Right cardiac atrium (tissue), 5 donors: ENCODE measurements around the gene DUSP7. TPM values are rescaled to one million over a fixed set of nuclear protein-coding genes. Genes with fewer than 3 reads are reported as not detected.
A peak's percentile ranks its signal among the peaks of the same experiment; 100 is the strongest.
"Not testable (repeated sequence)": the region's sequence is repeated elsewhere in the genome, so short reads cannot be mapped to it uniquely, and the experiment has no call there.

Source experiments
- ATAC-seq, 2 donors: fragments of 200-7000 bp; cut with Tn5 transposase; one replicate each; pipeline versions ENCODE4 v1.8.0 to v1.9.1; 2020; ENCODE audit warnings: moderate library complexity in 2 of 2, mild to moderate bottlenecking in 1 of 2
- DNase-seq, 3 donors: peaks; one replicate each; pipeline ENCODE4 v3.0.0-alpha.2; 2020
- H3K27ac ChIP-seq: one replicate; pipeline ENCODE4 v1.5.1; 2013; ENCODE audit warnings: mild to moderate bottlenecking, low read length, control low read depth, moderate library complexity
- H3K27me3 ChIP-seq: one replicate; pipeline ENCODE4 v1.6.1; 2013; ENCODE audit not compliant: control insufficient read depth, insufficient read depth
- H3K4me1 ChIP-seq: one replicate; pipeline ENCODE4 v1.6.1; 2013; ENCODE audit warnings: low read length; ENCODE audit not compliant: control insufficient read depth, insufficient read depth
- H3K4me3 ChIP-seq: one replicate; pipeline ENCODE4 v1.5.1; 2013; ENCODE audit warnings: low read length, control low read depth
- H3K9me3 ChIP-seq: one replicate; pipeline ENCODE4 v1.6.1; 2013; ENCODE audit warnings: low read length; ENCODE audit not compliant: control insufficient read depth
- WGBS: extraction: QIAGEN DNeasy Blood & Tissue Kit; methylation state at CpG from one replicate; pipeline ENCODE4 v1.1.7; 2013; 5-methylcytosine and 5-hydroxymethylcytosine counted together
- intact Hi-C, 4 donors: fragments of 100-400 bp; cut with DNase I; formaldehyde crosslinking; loops; one replicate each; pipeline versions ENCODE4 v1.11.0 to v1.14.0; 2022 to 2023
- polyA plus RNA-seq: library from polyadenylated mRNA; stranded (reverse); fragments of 200-250 nt; gene quantifications from one replicate; pipeline ENCODE4 v1.2.3, GENCODE V29; 2013
- total RNA-seq, 4 donors: library from RNA; stranded (reverse); fragmentation: NEBNext Ultra II Directional; extraction: Animal tissue kit (Norgen Biotek cat#: 25700); gene quantifications; one replicate each; pipeline ENCODE4 v1.2.1, GENCODE V29; 2021
- donor health status: healthy with polysubstance abuse.
- donor health status: DM: no; HTN: yes; CAD: no.
- donor health status: DM: no; HTN: no; CAD: no.
- donor health status: DM: no; HTN: yes; CAD: no; lungs with severe emphysema.
- donor health status: DM: yes; HTN: yes; CAD: no.

The DUSP7 gene
- total and polyA plus RNA-seq, 5 donors = 18.1 to 39.9 (median 34.9) TPM

DNA sequence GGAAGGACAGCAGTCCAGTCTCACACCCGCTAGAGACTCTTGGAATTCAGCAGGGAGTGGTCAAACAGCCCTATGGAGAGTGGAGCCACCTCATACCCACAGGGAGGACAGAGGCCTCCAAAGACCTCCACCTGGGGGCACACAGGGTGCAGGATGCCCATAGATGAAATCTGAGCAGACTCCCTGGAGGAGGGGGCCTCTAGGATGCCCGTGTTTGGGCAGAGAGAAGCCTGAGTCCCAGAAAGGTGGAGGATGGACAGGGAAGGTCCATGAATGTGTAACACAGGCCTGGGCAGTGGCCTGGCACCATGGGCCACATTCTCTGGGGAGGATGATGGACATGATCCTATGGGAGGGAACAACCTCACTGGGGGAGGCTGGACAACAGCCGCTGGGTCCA is 21.7 kb downstream of the DUSP7 start:
- no peak for ATAC-seq
- intact Hi-C loops = no loop called here
- DNase-seq = peak in 1 of 3 donors; percentile 24
- Histone ChIP-seq H3K4me3 (no peak overlapping the region), H3K4me1 (peaks cover 4% of the 10 kb centered on the region), H3K9me3 (no peaks in the 10 kb centered on the region), H3K27me3 (no peaks in the 10 kb centered on the region), H3K27ac (no peak overlapping the region)
- WGBS = 88% methylated on average over 3 of the region's 3 CpGs

DNA sequence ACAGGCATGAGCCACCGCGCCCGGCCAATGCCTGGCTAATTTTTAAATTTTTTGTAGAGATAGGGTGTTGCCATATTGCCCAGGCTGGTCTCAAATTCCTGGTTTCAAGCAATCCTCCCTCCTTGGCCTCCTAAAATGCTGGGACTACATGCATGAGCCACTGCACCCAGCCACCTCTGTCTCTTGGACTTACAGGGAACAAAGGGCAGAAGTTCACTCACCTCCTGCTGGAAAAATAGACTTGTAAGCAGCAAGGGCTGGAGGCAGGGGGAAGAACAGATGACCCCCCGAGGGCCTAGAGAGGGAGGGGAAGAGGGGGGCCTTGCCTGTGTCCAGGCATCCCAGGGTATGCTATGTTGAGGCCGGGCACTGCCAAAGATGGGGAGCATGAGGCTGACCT is 22.2 kb downstream of the DUSP7 start:
- no peaks in the 10 kb centered on the region for H3K9me3 ChIP-seq
- H3K4me1 ChIP-seq = peaks cover 4% of the 10 kb centered on the region

DNA sequence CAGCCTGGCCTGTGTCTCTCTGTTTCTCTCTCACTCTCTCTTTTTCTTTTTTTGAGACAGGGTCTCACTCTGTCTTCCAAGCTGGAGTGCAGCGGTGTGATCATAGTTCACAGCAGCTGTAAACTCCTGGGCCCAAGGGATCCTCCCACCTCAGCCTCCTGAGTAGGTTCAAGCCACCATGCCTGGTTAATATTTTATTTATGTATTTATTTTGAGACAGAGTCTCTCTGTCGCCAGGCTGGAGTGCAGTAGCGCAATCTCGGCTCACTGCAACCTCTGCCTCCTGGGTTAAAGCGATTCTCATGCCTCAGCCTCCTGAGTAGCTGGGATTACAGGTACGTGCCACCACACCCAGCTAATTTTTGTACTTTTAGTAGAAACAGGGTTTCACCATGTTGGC is 22.6 kb downstream of the DUSP7 start:
- H3K27me3 ChIP-seq, H3K4me3 ChIP-seq, DNase-seq, ATAC-seq, H3K4me1 ChIP-seq, intact Hi-C loops, H3K27ac ChIP-seq, H3K9me3 ChIP-seq: not testable (repeated sequence)
- 97% methylated on average over 6 of the region's 6 CpGs for WGBS

More for the DNA sequence above, 22.2 kb downstream of the DUSP7 start:
- Histone ChIP-seq H3K27me3 (no peaks in the 10 kb centered on the region), H3K27ac (no peak overlapping the region), H3K4me3 (no peak overlapping the region)
- ATAC-seq = no peak
- 93% methylated on average over 5 of the region's 5 CpGs for WGBS
- intact Hi-C loops = no loop called here
- DNase-seq = no peak

DNA sequence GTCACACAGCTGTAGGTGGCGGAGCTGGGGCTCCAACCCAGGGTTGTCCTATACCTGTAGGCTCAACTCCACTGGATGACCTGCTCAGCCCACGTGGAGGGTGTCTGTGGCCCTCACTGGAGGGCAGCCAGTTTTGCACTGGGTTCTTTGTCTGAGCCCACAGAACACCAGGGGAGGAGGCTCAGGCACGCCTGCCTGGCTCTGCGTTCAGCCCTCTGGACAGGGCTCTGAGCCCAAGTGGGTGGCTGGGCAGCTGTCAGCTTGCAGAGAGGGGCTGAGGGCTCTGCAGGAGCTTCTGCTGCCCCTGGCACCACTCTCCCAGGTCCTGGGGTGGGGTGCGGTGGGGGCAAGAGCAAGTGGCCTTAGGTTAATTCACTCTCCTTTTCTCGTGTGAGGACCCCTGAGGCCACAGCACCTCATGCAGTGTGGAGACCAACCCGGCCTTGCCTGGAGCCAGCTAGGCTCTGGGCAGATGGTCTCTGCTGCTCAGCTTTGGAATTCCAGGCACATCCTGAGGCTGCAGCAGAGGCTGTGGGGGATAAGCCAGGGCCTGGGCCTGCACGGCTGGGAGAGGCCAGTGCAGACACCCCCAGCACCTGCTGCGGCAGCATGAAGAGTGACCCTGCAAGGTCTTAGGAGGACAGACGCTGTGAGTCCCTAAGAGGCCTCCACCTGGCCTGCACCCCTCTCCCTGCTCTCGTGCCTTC is 23.5 kb downstream of the DUSP7 start:
- 70% methylated on average over 11 of the region's 11 CpGs for WGBS
- peak in 1 of 2 donors; percentile 6 for ATAC-seq
- intact Hi-C loops = no loop called here
- Histone ChIP-seq H3K9me3 (no peaks in the 10 kb centered on the region), H3K27me3 (no peaks in the 10 kb centered on the region), H3K27ac (no peak overlapping the region), H3K4me1 (peaks cover 3% of the 10 kb centered on the region), H3K4me3 (no peak overlapping the region)
- peak in 1 of 3 donors; percentile 61 for DNase-seq

DNA sequence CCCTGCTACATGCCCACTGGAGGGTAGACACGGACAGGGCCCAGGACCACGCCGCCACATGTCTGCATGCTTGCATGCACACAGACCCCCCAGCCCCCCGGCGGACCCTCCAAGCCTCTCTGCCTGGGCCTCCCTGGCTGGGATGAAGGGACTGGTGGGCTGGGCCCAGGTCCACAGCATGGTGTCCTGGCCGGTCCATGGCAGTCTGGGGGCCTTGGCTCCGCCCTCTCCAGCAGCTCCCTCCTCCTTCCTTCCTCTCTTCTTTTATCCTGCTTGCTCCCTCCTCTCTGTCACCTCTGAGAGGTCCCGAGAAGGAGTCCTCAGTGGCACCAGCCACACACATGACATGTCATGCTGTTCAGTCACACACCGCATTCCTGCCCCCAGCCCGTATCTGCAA is 24.5 kb downstream of the DUSP7 start:
- H3K27ac ChIP-seq = no peak overlapping the region
- DNase-seq = peak in 1 of 3 donors; percentile 47
- H3K9me3 ChIP-seq = no peaks in the 10 kb centered on the region
- ATAC-seq = no peak
- 80% methylated on average over 10 of the region's 10 CpGs for WGBS
- intact Hi-C loops = no loop called here
- H3K4me3 ChIP-seq = no peak overlapping the region
- peaks cover 3% of the 10 kb centered on the region for H3K4me1 ChIP-seq
- no peaks in the 10 kb centered on the region for H3K27me3 ChIP-seq

DNA sequence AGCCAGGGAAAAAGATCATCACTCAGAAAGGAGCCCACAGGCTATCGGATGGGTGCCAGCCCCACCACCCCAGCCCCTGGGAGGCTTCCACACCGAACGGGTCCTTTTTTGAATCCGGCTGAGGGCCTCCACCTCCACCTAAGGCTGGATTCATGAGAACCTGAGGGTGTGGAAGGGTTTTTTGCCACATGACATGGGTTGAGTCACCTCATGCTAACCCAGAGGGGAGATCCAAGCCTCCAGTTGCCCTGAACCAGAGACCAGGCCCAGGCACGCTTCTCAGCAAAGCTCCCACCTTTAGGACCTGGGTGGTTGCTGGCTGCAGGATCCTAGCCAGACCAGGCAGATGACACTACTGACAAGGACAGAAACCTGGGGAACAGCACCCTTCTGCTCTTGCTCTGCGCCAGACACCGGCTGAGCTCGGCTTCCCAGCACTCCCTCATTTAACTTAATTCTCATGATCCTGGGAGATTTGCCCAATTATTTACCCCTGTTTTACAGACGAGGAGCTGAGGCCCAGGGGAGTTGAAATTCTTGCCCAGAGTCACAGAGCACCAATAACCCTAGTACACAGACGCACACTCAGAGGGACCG is 25.6 kb downstream of the DUSP7 start:
- intact Hi-C loops = no loop called here

DNA sequence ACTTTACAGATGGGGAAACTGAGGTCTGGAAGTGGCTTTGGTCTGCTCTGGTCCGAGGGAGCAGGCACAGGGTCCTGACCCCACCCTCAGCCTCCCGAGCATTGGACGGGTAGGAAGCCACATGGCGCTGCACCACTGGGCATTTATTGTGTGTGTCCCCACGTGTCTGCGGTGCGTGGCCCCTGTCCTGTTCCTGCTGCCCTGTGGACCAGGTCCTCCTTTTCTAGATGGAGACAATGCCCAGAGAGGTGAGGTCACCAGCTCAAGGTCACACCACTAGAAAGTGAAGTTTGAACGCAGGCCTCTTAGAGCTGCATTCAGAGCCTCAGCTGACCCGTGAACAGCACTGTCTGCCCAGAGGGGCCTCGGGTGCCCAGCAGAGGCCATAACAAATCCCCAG is 26.8 kb downstream of the DUSP7 start:
- Histone ChIP-seq H3K4me1 (peaks cover 16% of the 10 kb centered on the region), H3K27ac (peak overlapping the region; percentile 25), H3K4me3 (no peak overlapping the region), H3K27me3 (no peaks in the 10 kb centered on the region), H3K9me3 (no peaks in the 10 kb centered on the region)
- peak in 1 of 3 donors; percentile 38 for DNase-seq
- ATAC-seq = no peak
- intact Hi-C loops = no loop called here
- 86% methylated on average over 10 of the region's 10 CpGs for WGBS

More for the DNA sequence above, 25.6 kb downstream of the DUSP7 start:
- no peak for ATAC-seq
- Histone ChIP-seq H3K4me3 (no peak overlapping the region), H3K27ac (no peak overlapping the region), H3K27me3 (no peaks in the 10 kb centered on the region), H3K9me3 (no peaks in the 10 kb centered on the region), H3K4me1 (peaks cover 9% of the 10 kb centered on the region)
- no peak for DNase-seq
- WGBS = 84% methylated on average over 11 of the region's 11 CpGs

DNA sequence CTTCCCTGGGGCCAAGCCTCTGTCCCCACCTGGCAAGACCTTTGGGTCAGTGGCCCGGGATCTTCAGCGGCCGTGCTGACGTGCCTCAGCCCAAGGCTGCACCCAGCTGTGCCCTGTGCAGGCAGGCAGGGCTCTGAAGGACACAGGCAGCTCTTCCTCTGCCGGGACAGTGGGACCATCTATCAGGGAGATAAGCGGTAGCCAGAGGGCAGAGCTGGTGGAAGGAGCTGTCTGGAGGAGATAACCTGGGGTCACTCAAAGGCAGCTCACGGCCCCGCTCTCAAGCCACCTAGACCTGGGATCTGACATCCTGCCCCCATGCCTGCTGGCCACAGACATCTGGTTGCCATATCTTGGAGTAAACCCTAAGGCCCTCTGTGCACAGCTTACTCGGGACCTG is 27.3 kb downstream of the DUSP7 start:
- Histone ChIP-seq H3K4me3 (no peak overlapping the region), H3K9me3 (no peaks in the 10 kb centered on the region), H3K27me3 (no peaks in the 10 kb centered on the region), H3K27ac (peak overlapping the region; percentile 81), H3K4me1 (peaks cover 16% of the 10 kb centered on the region)
- ATAC-seq (peak; percentile 25 to 32), DNase-seq (peak in 1 of 3 donors; percentile 52)
- 49% methylated on average over 9 of the region's 9 CpGs for WGBS
- intact Hi-C loops = no loop called here

DNA sequence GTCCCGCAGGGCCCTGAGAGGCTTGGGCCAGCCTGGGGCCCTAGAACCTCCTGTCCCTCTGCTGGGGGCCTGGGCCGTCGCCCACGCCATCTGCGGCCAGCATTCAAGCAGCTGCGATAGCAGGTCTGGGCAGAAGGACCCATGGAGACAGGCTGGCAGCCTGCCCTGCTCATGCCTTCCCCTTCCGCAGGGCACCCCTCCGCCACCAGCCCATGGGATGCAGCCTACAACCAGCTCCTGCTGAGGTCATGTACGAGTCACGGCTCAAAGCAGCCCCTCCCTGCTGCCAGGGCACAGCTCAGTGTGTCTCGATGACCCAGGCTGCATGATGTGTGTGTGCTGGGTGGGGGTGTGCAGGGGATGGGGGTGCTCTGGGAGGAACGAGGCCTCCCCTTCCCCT is 27.8 kb downstream of the DUSP7 start:
- WGBS = 62% methylated on average over 12 of the region's 12 CpGs
- H3K4me1 ChIP-seq = peaks cover 18% of the 10 kb centered on the region

DNA sequence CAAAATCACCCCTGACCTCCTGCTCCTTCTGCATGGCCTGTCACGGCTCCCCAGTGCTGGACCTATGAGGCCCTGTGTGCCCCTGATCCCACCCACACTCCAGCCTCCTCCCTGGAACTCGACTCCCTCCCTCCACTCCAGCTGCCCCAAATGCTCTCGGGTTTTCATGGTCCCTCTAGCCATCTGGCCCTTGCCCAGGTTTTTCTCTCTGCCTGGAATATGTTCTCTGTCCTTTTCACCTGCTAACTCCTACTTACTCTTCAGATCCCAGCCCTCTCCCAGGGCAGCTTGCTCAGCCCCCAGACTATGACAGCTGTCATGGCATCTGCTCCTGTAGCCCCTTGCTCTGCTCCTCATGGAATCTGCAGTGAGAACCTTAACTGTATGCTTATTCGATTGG is 30.3 kb downstream of the DUSP7 start:
- 42% methylated on average over 4 of the region's 4 CpGs for WGBS
- DNase-seq (peak in 1 of 3 donors; percentile 57), ATAC-seq (no peak)
- Histone ChIP-seq H3K9me3 (no peaks in the 10 kb centered on the region), H3K27me3 (no peaks in the 10 kb centered on the region), H3K4me1 (peaks cover 37% of the 10 kb centered on the region), H3K4me3 (no peak overlapping the region), H3K27ac (peak overlapping the region; percentile 40)
- intact Hi-C loops = no loop called here

More for the DNA sequence above, 27.8 kb downstream of the DUSP7 start:
- peak overlapping the region; percentile 81 for H3K27ac ChIP-seq
- ATAC-seq (peak; percentile 67 to 78), DNase-seq (peak; percentile 74 to 91 (median 90))
- no peaks in the 10 kb centered on the region for H3K9me3 ChIP-seq
- intact Hi-C loops = no loop called here
- no peaks in the 10 kb centered on the region for H3K27me3 ChIP-seq
- H3K4me3 ChIP-seq = no peak overlapping the region

DNA sequence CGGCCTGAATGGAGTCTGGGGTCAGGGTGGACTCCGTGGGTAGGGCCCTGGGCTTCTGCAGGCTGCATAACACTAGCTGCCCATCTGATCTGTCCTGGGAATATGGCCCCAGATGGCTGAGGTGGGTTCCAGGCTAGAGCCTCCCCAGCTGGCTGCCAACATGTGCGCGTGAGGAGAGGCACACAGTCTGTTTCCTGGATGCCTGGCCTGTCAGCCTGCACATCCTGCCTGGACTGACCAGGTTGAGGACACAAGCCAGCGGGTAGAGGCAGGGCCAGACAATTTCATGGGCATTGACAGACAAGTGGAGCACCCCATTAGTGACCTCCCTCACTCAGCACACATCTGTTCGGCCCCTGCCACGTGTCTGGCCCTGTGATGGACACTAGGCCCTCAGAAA is 30.9 kb downstream of the DUSP7 start:
- Histone ChIP-seq H3K27me3 (no peaks in the 10 kb centered on the region), H3K9me3 (no peaks in the 10 kb centered on the region), H3K4me1 (peaks cover 41% of the 10 kb centered on the region), H3K27ac (peak overlapping the region; percentile 40), H3K4me3 (no peak overlapping the region)
- ATAC-seq = no peak
- intact Hi-C loops = no loop called here
- WGBS = 61% methylated on average over 7 of the region's 7 CpGs
- peak in 1 of 3 donors; percentile 63 for DNase-seq
